ENCODE results near the gene HDAC4. TPM values are rescaled to one million over a fixed set of nuclear protein-coding genes. Genes with fewer than 3 reads are reported as not detected.

Gene HDAC4
- polyA plus RNA-seq, 1 experiment = 4.4 TPM

DNA sequence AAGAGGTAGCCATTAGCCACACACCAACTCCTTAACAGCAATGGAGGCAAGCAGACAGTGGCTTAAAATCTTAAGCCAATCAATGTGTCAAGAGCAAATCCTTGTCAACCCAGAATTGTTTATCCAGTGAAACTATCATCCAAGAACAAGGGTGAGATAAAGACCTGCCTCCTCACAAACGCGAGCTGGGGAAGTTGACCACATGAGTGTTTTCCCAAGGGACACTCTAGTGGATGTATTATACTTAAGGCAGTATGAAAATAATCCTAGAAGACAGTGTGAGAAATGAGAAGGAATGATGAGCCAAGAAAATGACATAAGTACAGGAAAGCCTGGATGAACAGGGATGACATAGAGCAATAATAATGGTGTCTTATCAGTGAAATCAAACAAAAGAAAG, 343.3 kb downstream of the HDAC4 start:
- no peak for DNase-seq (ENCODE audit: low read depth)
- ChIA-PET POLR2A (no interaction called here), CTCF (no interaction called here)
- no peaks in the 10 kb centered on the region for H3K27me3 ChIP-seq (ENCODE audit: control insufficient read depth, insufficient read depth, low read length)
- no peak overlapping the region for H3K4me3 ChIP-seq (ENCODE audit: low read depth, low read length)
- H3K36me3 ChIP-seq (ENCODE audit: control insufficient read depth, insufficient read depth, low read length) = peaks cover 10% of the 10 kb centered on the region
- TF ChIP-seq, protein P1, sequence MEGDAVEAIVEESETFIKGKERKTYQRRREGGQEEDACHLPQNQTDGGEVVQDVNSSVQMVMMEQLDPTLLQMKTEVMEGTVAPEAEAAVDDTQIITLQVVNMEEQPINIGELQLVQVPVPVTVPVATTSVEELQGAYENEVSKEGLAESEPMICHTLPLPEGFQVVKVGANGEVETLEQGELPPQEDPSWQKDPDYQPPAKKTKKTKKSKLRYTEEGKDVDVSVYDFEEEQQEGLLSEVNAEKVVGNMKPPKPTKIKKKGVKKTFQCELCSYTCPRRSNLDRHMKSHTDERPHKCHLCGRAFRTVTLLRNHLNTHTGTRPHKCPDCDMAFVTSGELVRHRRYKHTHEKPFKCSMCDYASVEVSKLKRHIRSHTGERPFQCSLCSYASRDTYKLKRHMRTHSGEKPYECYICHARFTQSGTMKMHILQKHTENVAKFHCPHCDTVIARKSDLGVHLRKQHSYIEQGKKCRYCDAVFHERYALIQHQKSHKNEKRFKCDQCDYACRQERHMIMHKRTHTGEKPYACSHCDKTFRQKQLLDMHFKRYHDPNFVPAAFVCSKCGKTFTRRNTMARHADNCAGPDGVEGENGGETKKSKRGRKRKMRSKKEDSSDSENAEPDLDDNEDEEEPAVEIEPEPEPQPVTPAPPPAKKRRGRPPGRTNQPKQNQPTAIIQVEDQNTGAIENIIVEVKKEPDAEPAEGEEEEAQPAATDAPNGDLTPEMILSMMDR (IDR thresholded peaks at IDR 0.05; ENCODE audit: insufficient read depth, low read depth, low read length) = no peak

DNA sequence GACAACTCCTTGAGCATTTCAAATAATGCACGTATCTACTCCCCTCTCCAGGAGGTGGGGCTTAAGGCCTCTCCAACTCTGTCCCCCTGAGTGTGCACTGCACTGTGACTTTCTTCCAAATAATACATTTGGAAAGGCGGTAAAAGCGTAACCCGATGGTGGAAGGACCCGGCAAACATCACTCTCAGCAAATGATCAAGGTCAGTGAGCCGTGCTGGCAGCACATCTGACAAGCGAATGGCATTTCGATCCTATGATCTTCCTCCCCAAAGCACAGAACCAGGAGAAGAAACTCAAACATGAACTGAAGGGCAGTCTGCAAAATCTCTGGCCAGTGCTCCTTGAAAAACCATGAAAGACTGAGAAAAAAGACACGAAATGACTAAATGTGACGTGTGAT, 344.2 kb downstream of the HDAC4 start:
- POLR2A ChIA-PET = no interaction called here
- H3K36me3 ChIP-seq (ENCODE audit: control insufficient read depth, insufficient read depth, low read length) = peaks cover 9% of the 10 kb centered on the region

DNA sequence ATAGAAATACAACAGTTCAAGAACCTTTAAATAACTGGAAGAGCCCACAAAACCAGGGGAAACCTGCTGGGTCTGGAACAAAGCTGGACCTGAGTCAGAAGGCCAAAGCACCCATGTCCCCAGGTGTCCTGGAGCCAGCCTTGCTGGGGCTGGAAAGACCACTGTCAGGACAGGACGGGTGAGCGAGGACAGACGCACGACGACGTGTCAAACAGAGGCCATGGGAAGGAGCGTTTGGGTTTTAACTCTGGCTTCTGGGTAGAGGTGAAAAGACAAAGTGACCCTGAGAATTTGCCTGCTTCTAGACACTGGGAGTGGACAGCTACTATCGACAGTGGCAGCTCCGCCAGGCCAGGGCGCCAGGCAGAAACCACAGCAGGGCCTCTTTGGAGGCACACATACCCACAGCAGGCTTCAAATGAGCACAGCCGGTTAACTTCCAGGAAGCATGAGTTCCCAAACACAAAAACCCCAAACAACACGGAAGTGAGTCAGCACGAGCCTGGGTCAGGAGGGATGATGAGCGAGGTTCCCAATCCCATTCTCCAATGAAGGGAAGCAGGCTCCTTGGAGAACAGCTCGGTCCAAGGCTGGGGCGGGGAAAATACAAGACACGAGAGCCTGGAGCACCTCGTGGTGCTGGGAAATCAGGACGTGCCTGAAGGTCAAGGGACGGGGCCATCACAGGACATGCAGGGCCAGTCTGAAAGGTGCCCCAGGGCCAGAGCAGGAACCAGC, 344.9 kb downstream of the HDAC4 start:
- ChIA-PET CTCF (no interaction called here), POLR2A (no interaction called here)
- TF ChIP-seq, protein P1 (IDR thresholded peaks at IDR 0.05; ENCODE audit: insufficient read depth, low read depth, low read length) = no peak
- DNase-seq (ENCODE audit: low read depth) = no peak
- H3K27me3 ChIP-seq (ENCODE audit: control insufficient read depth, insufficient read depth, low read length) = no peaks in the 10 kb centered on the region
- H3K4me3 ChIP-seq (ENCODE audit: low read depth, low read length) = no peak overlapping the region
- H3K36me3 ChIP-seq (ENCODE audit: control insufficient read depth, insufficient read depth, low read length) = peaks cover 9% of the 10 kb centered on the region

More for the DNA sequence above, 344.2 kb downstream of the HDAC4 start:
- TF ChIP-seq, protein P1 (IDR thresholded peaks at IDR 0.05; ENCODE audit: insufficient read depth, low read depth, low read length) = no peak
- CTCF ChIA-PET = no interaction called here
- DNase-seq (ENCODE audit: low read depth) = no peak
- H3K4me3 ChIP-seq (ENCODE audit: low read depth, low read length) = no peak overlapping the region
- H3K27me3 ChIP-seq (ENCODE audit: control insufficient read depth, insufficient read depth, low read length) = no peaks in the 10 kb centered on the region

DNA sequence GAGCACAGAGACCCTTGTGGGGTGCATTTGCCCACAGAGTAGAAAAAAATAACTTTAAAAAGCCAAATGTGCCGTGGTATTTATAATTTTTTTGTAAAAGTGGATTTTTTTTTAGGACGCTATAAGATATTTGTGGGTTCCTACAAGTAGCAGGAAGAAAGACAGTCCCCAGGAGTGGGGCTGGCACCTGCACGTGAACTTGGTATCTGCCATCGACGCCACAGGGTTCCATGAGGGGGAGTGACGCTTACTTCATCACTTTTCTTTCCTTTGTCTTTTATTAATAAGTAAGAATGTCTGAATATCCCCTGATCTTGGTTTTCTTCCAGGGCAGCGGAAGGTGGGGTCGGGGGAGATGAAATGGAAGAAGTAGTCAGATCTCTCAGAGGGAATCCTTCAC, 345.9 kb downstream of the HDAC4 start:
- Histone ChIP-seq H3K36me3 (ENCODE audit: control insufficient read depth, insufficient read depth, low read length) (peaks cover 9% of the 10 kb centered on the region), H3K27me3 (ENCODE audit: control insufficient read depth, insufficient read depth, low read length) (no peaks in the 10 kb centered on the region), H3K4me3 (ENCODE audit: low read depth, low read length) (no peak overlapping the region)
- TF ChIP-seq, protein P1 (IDR thresholded peaks at IDR 0.05; ENCODE audit: insufficient read depth, low read depth, low read length) = no peak
- no peak for DNase-seq (ENCODE audit: low read depth)
- ChIA-PET POLR2A (no interaction called here), CTCF (interaction anchor here (1.0 kb wide), 1 partner anchor 10 kb away, joined by 3 read pairs; no protein-coding TSS in a partner anchor)

DNA sequence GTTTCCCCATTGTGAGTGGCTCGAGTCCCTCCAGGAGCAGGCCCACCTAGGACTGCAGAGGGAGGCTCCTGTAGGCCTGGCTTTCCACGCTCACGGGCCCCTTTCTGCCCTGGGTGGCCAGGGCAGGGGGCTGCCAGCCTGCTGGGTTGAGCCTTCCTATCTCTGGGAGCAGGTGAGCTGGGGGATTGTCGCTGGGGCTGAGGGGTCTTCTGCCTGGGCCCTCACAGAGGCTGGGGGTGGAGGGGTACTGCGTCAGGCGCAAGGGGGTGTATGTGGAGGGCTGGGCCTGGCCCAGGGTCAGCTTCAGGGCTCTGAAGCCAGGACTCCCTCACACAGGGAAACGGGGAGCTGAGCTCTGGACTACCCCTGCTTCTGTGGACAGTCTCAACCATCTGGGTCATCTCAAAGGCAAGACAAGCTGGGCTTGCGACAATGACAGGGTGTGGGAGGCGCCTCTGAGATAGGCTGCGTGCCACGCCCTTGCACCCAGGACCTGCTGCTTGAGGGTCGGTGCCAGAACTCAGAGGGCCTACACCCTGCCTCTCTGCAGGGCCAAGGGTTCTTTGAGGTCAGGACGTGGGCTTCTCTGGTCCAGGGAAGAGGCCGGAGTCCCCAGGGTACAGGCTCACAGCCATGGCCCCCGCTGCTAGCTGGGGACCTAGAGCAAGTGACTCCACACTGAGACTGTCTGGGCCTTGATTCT, 346.9 kb downstream of the HDAC4 start:
- POLR2A ChIA-PET = no interaction called here

More for the DNA sequence above, 346.9 kb downstream of the HDAC4 start:
- CTCF ChIA-PET = interaction anchor here (1.0 kb wide), 1 partner anchor 9 kb away, joined by 3 read pairs; no protein-coding TSS in a partner anchor
- Histone ChIP-seq H3K36me3 (ENCODE audit: control insufficient read depth, insufficient read depth, low read length) (peaks cover 9% of the 10 kb centered on the region), H3K4me3 (ENCODE audit: low read depth, low read length) (no peak overlapping the region), H3K27me3 (ENCODE audit: control insufficient read depth, insufficient read depth, low read length) (no peaks in the 10 kb centered on the region)
- TF ChIP-seq, protein P1 (IDR thresholded peaks at IDR 0.05; ENCODE audit: insufficient read depth, low read depth, low read length) = no peak
- DNase-seq (ENCODE audit: low read depth) = no peak
